HG02610 (cell line): Measurements from ENCODE around the gene TES.
A peak's percentile ranks its signal among the peaks of the same experiment; 100 is the strongest.

Experiments
- ATAC-seq: cut with Tn5 transposase; IDR thresholded peaks from one replicate; pipeline ENCODE4 v1.9.1; 2021; ENCODE audit warnings: mild to moderate bottlenecking, moderate library complexity; ENCODE audit not compliant: unreplicated experiment

The TES gene

GRCh38 chr7:116219288-116219687, 8.9 kb downstream of the TES start:
- no peak for ATAC-seq

DNA sequence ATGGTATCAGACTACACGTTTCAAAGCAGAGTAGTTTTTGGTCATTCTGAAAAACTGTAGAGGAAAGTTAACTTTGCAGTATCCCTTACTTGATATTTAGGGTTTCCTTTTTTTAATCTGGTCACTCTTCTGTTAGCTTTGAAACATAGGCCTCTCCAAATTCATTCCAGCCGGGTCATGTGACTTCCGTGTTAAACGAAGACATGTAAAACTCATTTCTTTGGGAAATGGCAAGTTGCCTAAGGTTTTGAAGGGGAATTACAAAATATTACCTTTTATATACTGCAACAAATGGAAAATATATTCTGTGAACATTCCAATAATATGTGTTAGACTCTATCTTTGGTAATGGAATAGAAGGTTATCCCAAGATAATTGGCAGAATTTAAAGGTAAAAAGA, 9.5 kb downstream of the TES start:
- no peak for ATAC-seq

- no peak for ATAC-seq
Observed at GRCh38 chr7:116222501-116222900, 12.2 kb downstream of the TES start.

- ATAC-seq = no peak
Observed at GRCh38 chr7:116223588-116223987, 13.2 kb downstream of the TES start.

DNA sequence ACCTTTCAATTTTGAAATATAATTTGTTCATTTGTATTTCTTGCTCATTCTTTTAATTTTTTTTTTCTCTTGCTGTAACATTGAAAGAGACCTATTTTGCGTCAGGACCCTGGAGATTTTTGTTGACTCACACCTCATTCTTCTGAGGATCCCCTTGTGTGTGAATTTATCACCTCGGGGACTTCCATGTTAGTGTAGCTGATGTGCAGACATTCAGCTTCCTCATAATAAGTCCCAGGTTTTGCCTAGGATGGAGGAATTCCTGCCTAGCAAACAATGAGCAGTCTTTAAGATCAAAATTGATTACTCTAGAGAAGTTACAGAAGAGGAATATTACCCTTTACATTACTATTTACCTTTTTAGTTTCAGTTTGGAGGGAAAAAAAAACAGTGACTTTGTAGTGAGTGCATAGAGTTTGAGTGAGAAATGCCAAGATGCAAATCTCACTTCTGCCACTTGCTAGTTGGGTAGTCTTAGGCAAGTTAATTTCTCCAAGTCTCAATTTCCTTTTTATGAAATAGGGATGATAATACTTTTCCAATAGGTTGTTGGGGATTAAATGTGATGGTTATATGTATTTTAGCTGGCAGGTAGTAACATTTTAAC, 14.3 kb downstream of the TES start:
- peak; percentile 78 for ATAC-seq

- ATAC-seq = no peak
Observed at GRCh38 chr7:116225860-116226259, 15.5 kb downstream of the TES start.

DNA sequence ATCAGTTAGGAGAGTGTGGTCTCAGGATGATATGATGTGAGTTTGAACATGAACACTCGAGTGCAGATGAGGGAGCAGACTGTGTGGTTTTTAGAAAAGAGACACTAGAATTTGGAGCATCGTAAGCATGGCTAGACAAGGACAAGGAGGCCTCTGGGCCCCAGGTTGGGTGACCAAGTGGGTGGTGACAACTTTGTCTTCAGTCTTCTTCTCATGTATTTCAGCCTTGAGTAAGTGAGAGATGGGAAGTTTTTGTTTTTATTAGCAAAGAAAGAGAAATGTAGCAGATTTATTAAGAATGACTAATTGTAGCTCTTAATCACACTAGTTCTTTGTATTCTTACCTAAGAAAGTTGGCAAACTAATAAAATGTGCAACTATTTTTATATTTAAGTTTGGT, 16.3 kb downstream of the TES start:
- ATAC-seq = no peak

DNA sequence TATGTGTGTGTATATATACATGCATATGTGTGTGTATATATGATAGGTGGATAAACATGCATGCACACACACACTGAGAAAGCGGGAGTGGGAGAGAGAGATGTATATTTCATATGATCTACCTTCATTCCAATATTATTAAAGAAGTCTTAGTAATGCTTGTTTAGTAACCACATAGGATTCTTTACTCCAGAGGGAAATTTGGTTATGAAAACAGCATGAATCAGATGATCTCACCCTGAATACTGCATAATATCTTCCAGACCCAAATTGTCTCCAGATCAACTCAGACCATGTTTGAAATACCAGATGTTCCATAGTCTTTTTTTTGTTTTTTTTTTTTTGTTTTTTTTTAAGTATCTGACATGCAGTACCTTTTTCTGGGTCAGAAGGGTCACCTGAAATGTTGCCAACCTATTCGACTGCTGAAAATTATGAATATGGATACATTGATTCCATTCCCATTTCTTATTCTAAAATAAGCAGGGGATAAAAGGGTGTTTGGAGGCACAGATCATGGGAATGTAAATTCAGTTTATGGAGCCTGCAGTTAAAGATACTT, 17.4 kb downstream of the TES start:
- no peak for ATAC-seq

GRCh38 chr7:116228241-116228640, 17.9 kb downstream of the TES start:
- no peak for ATAC-seq

- peak; percentile 32 for ATAC-seq
Observed at GRCh38 chr7:116229366-116229765, 19.0 kb downstream of the TES start.

- ATAC-seq = peak; percentile 32
Observed at GRCh38 chr7:116230191-116231005, 20.1 kb downstream of the TES start.

- ATAC-seq = no peak
Observed at GRCh38 chr7:116231543-116231942, 21.2 kb downstream of the TES start.

DNA sequence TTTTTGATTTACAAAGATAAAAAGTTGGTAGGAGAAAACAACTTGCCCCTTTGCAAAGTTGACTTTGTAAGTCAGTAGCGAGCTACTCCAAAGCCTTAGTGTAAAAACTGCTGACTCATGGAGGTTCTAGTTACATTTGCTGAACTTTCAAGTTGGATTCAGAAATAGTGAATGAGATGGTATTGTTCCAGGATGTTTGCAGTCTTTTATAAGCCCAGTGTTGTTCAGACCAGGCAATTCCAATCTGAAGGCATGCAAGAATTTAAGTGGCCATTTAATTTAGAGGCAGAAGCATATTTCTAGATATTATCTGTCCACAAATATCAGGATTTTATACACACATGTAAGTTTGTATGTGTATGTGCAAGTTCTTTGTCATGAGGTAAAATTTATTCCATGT, 21.6 kb downstream of the TES start:
- no peak for ATAC-seq

GRCh38 chr7:116232350-116232749, 22.0 kb downstream of the TES start:
- ATAC-seq = no peak

- no peak for ATAC-seq
Observed at GRCh38 chr7:116232920-116233319, 22.6 kb downstream of the TES start.

DNA sequence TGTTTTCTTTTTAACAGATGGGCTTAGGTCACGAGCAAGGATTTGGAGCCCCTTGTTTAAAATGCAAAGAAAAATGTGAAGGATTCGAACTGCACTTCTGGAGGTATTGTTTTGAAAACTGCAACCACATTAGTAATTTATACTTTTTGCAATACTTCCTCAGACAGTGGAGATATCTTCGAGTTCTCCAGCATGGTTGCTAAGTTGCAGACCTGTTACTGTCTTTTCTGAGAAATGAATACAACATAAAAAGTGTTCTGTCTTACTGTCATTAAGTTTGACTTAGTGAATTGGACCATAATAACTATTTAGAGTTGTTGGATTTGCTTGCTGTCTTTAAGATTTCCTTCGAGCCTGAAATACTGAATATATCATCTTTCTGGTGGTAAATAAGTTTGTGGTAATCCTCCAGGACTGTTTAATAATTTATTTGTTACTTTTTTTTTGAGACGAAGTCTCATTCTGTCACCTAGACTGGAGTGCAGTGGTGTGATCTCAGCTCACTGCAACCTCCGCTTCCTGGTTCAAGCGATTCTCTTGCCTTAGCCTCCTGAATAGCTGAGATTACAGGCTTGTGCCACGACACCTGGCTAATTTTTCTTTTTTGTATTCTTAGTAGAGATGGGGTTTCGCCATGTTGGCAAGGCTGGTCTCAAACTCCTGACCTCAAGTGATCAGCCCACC, 24.3 kb downstream of the TES start:
- ATAC-seq = no peak

- no peak for ATAC-seq
Observed at GRCh38 chr7:116235380-116235779, 25.0 kb downstream of the TES start.

- ATAC-seq = peak; percentile 34
Observed at GRCh38 chr7:116236020-116236630, 25.8 kb downstream of the TES start.

GRCh38 chr7:116239020-116239419, 28.7 kb downstream of the TES start:
- ATAC-seq = no peak

GRCh38 chr7:116239434-116239833, 29.1 kb downstream of the TES start:
- ATAC-seq = no peak

GRCh38 chr7:116240024-116240668, 29.8 kb downstream of the TES start:
- ATAC-seq = no peak
